HG02571 (cell line): Measurements from ENCODE around the gene DLL3.

ENCODE experiments used
- ATAC-seq: cut with Tn5 transposase; IDR thresholded peaks from one replicate; pipeline ENCODE4 v1.9.1; 2021; ENCODE audit warnings: mild to moderate bottlenecking, moderate library complexity; ENCODE audit not compliant: unreplicated experiment

DLL3 gene

DNA sequence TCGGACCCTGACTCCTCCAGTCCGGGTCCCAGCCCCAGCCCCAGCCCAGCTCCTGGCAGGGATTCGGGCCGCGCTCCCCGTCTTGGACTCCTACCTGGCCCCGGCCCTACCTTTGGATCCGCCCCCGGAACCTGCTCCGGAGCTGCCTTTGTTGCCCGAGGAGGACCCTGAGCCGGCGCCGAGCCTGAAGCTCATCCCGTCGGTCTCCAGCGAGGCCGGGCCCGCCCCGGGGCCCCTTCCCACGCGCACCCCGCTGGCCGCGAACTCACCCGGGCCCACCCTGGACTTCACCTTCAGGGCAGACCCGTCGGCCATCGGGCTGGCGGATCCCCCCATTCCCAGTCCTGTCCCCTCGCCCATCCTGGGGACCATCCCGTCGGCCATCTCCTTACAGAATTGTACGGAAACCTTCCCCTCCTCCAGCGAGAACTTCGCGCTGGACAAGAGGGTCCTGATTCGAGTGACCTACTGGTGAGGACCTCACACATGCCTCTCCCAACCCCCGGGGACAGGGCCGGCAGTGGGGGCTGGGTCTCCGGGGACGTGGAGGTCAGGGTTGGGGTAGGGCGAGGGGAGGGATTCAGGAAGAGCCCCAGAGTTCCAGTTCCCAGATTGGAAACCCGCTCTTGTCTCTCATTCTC, 16.9 kb downstream of the DLL3 start:
- ATAC-seq, result no peak

DNA sequence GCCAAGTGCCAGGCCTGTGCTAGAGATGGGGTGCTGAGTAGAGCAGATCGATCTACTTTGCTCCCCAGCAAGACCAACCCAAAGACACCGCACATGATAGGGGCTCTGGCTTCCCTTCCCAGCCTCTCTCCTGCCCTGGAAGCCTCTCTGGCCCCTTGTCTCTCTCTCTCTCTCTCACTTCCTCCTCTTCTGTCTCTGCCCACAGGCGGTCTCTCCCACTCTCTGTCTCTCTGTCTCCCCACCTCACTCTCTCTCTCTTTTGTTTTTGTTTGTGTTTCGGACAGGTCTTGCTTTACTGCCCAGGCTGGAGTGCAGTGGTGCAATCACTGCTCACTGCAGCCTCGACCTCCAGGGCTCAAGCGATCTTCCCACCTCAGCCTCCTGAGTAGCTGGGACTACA, 17.5 kb downstream of the DLL3 start:
- no peak for ATAC-seq

DNA sequence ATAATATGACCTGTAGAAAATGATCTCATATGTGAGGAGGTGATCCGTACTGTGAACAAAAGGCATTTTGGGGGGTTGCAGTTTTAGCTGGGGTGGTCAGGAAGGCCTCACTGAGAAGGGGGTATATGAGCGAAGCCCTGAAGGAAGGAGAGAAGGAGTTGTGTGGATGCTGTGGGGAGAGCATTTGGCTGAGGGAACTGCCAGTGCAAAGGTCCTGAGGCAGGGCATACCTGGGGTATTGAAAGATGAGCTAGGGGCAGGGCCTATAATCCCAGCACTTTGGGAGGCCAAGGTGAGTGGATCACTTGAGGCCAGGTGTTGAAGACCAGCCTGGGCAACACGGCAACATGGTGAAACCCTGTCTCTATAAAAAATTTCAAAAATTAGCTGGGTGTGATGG, 18.7 kb downstream of the DLL3 start:
- no peak for ATAC-seq

DNA sequence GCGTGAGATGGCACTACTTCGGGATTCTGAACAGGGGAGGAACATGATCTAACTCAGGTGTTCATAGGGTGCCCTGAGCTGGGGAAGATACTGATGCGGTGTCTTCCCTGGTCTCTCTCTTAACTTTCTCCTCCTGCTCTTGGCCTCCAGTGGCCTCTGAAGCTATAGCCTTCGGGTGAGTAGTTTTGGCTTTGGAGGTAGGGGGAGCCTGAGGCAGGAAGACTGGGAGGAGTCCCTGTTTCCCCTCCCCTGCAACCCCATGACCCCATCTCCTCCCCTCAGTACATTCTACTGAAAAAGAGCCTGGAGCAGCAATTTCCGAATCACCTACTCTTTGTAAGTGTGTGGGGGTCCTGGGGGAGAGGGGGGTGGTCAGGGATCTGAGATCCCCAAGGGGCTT, 19.7 kb downstream of the DLL3 start:
- ATAC-seq, result no peak

DNA sequence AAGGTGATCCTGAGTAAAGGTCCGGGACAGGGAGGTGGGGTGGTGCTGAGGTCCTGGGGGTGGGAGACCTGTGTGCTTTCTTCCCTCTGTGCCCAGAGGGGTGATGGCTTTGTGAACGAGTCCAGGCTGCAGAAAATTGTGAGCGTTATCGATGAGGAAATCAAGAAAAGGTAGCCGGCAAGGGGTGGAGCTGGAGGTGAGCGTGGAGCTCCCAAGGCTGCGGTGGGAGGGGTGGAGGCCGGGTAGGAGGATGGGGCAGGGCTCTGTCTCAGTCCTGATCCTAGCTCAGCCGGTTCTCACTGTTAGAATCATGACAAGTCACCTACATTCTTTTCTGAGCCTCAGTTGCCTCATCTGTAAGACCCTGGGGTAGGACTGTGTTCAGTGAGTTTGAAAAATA, 20.2 kb downstream of the DLL3 start:
- no peak for ATAC-seq

DNA sequence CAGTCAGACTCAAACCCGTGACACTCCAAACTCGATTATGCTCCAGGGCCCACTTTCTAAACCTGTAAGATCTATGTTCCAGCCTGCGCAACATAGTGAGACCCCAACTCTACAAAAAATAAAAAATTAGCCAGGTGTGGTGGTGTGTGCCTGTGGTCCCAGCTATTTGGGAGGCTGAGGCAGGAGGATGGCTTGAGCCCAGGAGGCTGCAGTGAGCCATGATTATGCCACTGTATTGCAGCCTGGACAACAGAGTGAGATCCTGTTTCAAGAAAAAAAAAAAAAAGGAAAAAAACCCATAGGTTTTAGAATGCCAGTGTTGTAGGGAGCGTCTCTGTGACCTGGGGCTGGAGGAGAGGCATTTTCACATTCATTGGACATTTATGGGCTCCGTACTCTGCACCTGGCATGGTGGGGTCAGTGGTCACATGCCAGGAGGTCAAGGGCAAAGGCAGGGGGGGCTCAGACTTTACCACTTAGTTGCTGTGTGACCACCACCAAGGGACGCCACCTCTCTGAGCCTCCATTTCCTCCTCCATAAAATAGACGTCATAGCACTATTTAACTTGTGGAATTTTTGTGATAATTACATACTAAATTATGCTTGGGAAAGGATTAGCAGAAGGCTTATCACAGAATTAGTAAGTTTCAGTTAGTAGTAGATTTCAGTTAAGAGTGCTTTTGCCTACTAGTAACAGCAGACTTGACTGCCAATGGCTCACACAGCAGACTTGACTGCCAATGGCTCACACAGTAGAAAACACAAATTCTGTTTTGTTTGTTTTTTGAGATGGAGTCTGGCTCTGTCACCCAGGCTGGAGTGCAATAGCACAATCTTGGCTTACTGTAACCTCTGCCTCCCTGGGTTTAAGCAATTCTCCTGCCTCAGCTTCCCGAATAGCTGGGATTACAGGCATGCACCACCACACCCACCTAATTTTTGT, 22.1 kb downstream of the DLL3 start:
- ATAC-seq, result no peak

DNA sequence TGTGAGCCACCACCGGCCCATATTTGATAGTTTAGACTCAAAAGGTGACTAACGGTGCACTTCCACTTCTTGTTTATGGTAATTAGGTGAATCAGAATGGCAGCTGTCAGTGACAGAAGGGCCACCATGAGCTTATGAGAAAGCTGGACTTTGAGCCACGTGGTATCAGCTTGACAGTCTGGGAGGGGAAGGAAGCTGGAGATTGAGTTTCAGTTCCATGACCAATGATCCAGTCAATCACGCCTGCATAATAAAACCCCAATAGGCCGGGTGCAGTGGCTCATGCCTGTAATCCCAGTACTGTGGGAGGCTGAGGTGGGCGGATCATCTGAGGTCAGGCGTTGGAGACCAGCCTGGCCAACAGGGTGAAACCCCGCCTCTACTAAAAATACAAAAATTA, 25.7 kb downstream of the DLL3 start:
- no peak for ATAC-seq

DNA sequence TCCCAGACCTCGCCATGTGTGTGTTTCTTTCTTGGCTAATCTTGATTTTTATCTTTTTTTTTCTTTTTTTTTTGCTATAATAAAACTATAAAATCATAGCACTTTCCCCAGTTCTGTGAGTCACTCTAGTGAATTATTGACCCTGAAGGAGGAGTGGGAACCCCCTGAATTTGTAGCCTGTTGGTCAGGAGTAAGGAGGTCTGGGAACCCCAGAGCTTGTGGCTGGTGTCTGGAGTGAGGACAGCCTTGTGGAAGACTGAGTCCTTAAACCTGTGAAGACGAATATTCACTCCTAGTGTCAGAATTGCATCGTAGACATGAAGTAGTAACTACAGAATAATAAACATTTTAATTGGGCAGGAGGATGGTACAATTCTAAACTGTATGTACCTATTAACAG, 26.5 kb downstream of the DLL3 start:
- ATAC-seq, result no peak

DNA sequence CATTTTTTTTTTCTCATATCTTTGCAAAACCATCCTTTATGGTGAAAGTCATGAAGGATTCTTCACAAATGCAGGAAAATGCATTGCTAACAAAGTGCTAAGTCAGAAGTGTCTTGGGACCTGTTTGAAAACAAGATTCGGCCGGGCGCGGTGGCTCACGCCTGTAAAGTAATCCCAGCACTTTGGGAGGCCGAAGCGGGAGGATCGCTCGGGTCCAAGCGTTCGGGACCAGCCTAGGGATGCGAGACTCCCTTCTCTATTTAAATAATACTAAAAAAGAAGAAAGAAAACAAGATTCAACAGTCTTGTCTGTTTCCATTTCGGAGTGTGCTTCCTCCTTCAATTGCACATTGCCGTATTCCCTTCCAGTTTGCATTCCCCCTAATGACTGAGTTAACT, 33.1 kb downstream of the DLL3 start:
- ATAC-seq, result no peak

DNA sequence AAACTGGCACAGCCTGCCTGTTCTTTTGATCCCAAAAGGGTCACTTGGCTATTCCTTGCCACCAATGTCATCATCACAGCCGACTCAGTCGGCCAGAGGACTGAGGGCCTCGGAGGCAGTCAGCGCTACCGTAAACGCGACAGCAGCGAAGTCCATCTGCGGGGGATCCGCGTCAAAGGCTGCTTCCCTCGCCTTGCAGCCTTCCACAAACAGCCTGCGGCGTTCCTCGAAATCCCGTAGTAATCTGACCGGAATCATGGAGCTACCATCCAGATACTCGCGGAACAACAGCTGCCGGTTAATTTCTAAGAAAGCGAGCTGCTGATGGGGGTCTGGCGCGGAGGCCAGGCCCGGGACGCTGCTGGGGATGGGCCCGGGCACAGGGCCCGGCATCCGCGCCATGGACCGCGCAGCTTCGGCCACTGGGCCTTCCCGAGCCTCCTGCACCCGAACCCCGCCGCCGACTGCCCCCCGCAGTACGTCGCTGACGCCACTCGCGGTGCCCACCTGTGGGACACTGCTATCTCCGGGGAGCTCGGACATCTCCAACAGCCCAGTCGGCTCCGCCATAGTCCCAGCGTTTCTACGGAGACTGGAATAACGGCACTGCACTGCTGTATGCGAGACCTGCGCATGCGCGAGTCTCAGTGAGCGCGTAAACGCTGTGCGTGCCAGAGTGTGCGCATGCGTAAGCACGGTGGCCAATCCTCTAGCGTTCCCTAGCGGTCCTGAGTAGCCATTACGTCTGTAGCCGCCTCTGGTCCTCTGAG, 33.7 kb downstream of the DLL3 start, which contains the start of gene EID2B:
TSS of gene EID2B (minus strand) at position 620 of the 770 bp plus-strand sequence. CDS start at position 570, 50 bp downstream.
- ATAC-seq, result peak; percentile 90

DNA sequence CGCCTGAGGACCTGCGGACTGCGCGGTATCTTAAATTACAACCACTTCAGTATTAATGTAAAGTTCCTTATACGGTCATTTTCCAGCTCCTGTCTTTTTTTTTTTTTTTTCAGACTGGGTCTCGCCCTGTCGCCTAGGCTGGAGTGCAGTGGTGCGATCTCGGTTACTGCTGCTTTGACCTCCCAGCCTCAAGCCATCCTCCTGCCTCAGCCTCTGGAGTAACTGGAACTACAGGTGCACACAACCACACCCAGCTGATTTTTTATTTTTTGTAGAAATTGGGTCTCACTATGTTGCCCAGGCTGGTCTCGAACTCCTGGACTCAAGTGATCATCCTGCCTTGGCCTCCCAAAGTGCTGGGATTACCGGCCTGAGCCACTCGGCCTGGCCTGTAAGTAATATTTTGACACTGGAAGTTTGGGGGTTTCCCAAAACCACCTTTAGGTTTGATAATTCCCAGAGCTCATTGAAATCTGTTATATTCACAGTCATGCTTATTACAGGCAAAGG, 34.3 kb downstream of the DLL3 start:
- ATAC-seq, result no peak

DNA sequence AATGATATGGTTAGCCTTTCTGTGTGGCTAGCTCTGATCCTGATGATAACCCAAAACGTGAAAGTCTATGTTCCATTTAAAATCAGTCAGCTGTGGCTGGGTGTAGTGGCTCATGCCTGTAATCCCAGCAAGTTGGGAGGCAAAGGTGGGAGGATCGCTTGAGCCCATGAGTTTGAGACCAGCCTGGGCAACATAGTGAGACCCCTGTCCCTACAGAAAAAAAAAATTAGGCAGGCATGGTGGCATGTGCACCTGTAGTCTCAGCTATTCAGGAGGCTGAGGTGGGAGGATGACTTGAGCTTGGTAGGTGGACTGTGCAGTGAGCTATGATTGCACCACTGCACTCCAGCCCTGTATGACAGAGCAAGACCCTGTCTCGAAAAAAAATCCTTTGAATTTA, 35.0 kb downstream of the DLL3 start:
- ATAC-seq, result no peak

DNA sequence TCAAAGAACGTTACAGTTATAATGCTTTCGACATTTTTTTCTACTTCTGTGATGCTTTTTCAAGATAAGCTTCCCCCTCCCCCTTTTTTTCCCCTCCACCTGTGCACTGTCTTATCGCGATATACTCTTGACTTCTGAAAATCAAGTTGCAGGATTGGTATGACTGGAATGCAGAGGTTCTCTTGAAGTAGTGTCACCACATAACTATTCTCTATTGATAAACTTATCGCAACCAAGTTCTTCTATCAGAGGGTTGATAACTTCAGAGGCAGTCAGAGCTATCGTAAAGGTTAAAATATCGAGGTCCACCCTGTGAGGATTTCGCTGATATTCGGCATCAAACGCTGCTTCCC, 40.4 kb downstream of the DLL3 start:
- ATAC-seq, result no peak

DNA sequence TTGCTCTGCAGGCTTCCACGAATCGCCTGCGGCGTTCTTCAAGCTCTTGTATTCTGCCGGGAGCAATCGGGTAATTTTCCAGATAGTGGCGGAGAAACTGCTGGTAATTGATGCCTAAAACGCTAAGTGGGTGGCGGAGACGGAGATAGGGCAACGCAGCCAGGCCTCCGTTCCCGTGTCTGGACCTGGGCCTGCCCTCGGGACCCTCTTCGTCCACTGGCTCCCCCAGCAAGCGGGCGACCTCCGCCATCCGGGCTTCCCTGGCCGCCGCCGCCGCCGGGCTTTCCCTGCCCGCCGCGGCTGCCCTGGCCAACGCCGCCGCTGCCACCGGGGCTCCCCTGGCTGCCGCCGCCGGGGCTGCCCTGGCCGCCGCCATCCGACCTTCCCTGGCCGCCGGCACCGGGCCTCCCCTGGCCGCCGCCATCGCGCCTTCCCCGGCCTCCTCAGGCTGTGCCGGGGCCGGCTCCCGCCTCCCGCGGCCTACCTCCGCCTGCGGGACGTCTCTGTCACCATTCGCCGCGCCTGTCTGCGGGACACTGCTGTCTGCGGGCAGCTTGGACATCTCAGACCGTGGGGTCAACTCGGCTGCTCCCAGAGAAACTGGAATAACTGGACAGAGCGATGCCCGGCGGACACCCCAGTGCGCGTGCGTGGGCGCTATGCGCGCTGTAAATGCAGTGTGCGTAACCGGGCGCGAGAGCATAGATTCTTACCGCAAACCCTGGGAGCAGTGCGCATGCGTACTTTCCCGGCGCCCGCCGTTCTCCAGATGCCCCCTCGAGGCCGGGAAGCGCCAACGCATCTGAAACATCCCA, 41.0 kb downstream of the DLL3 start, which contains the start of gene EID2:
TSS of gene EID2 (minus strand) at position 644 of the 815 bp plus-strand sequence. CDS start at position 562, 82 bp downstream.
- peak; percentile 86 for ATAC-seq

DNA sequence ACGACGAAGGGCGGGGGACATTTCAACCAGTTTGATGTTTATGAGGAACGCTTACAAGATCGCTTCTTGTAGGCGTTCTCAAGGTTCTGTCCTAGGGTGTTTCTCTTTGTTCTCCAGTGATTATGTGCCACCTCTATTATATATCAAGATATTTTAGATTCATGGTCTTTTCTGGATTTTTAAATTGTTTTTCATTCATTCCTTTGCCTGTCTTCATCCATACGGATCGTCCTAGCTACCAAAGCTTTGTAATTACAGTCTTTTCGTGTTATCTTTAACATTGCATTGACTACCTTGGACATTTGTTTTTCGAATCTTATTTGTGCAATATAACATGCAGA, 41.6 kb downstream of the DLL3 start:
- no peak for ATAC-seq

DNA sequence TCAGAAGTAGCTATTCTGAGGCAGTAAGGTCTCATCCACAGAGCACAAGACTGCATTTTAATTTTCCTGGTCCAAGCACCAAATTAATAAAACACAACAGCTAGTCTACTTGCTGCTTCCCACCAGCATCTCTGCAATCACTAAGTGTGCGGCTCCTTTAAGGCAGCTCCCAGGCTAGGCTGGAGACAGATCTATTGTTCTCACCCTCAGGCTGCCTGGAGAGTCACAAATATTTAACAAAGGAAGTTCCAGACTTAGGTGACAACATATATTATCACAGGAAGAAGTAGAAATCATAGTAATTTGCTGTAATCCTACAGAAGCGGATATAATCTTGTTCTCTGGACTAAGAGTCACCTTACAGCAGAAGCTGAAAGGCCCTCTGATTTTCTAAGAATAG, 43.5 kb downstream of the DLL3 start:
- no peak for ATAC-seq

DNA sequence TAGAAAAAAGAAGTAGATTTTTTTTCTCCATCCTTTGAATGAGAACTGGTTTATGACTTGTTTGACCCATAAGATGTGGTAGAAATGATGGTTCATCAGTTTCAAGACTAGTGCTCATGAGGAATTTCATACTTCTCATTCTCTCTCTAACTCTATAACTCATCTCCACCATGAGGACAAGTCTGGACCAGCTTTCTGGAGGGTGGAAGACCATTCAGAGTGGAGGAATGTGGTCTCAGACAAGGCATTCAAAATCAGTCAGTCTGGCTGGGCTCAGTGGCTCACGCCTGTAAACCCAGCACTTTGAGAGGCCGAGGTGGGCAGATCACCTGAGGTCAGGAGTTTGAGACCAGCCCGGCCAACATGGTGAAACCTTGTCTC, 44.7 kb downstream of the DLL3 start:
- ATAC-seq, result no peak

DNA sequence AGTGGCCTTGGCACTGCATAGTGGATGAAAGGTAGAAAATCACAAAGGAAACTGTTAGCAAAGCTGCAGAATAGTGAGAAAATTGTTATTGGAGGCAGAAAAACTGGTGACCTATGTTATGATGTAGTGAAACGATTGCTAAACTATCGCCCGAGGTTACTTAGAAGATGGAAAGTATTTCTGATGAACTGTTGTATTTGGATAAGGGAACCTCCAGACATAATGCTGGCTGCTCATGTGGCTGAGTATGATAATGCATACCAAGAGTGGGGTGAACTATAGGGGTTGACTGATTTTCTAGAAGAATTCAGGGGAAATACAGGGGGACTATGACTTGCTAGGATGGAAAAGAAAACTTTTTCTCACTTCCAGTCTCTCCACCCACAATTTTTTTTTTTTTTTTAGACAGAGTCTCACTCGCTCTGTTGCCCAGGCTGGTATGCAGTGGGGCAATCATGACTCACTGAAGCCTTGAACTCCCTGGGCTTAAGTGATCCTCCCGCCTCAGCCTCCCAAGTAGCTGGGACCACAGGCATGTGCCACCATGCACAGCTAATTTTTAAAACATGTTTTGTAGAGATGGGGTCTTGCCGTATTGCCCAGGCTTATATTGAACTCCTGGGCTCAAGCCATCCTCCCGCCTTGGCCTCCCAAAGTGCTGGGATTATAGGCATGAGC, 45.6 kb downstream of the DLL3 start:
- ATAC-seq, result no peak

DNA sequence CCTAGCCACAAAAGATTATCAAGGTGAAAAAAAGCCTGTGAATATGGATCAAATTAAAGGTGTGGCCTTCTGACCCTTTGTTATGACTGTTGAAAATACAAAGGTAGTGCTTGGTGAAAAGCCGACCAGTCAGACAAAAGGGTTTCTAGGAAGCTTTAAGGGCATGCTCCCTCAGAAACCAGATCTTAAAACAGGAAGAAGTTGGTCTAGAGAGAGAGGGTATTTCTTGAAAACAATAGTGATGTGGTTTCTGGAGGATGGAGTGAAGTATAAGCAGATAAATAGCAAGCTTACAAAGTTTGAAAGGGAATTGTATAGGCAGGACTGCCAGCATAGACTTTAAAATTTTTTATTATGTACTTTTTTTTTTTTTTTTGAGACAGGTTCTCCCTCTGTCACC, 46.2 kb downstream of the DLL3 start:
- ATAC-seq, result no peak

DNA sequence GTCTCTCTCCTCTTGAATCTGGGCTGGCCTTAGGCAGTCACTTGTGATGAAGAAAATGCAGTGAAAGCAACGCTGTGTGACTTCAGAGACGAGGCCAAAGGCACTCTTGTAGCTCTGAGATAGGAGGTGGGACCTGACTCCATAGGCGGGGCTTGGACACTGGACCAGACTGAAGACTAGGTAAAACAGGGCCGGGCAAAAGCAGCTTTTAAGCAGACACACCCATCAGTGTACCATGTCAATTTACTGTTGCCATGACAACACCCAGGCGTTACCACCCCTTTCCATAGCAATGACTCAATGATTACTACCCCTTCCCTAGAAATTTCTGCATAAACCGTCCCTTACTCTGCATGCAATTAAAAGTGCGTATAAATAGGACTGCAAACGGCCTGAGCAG, 47.9 kb downstream of the DLL3 start:
- no peak for ATAC-seq
